ENCODE results near the gene NRAS.

DNA sequence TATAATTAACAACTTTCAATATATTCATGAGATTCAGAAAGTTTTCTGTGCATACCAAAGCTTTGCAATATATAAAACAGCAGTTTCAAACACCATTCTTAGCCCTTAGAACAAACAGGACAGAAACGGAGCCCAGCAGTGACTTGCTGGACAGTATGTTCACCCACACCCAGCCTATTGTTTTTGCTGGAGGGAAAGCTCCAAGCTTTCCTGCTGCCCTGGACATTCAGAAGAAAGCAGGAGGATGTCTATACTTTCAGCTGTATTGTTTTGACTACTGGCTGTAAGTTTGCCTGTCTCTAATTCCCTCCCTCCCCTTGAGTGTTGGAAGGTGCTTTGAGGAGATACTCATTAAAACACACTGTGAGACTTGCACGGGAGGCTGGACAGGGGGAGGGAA lies 56.3 kb downstream of the NRAS start:
- TF ChIP-seq, protein P1, sequence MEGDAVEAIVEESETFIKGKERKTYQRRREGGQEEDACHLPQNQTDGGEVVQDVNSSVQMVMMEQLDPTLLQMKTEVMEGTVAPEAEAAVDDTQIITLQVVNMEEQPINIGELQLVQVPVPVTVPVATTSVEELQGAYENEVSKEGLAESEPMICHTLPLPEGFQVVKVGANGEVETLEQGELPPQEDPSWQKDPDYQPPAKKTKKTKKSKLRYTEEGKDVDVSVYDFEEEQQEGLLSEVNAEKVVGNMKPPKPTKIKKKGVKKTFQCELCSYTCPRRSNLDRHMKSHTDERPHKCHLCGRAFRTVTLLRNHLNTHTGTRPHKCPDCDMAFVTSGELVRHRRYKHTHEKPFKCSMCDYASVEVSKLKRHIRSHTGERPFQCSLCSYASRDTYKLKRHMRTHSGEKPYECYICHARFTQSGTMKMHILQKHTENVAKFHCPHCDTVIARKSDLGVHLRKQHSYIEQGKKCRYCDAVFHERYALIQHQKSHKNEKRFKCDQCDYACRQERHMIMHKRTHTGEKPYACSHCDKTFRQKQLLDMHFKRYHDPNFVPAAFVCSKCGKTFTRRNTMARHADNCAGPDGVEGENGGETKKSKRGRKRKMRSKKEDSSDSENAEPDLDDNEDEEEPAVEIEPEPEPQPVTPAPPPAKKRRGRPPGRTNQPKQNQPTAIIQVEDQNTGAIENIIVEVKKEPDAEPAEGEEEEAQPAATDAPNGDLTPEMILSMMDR (IDR thresholded peaks at IDR 0.05) = no peak
- no peak for TF ChIP-seq POLR2A (IDR thresholded peaks at IDR 0.05)

Data from testis (tissue), 2 donors.